Stimulated activated CD4-positive, alpha-beta T cell treated with anti-CD3 and anti-CD28 coated beads, Interleukin-12 subunit alpha, Interleukin-12 subunit beta, amount 100 ng/mL, for 48 hours (primary cell): Measurements from ENCODE around the gene BMP7.
A peak's percentile ranks its signal among the peaks of the same experiment; 100 is the strongest.
"Not testable (repeated sequence)": the region's sequence is repeated elsewhere in the genome, so short reads cannot be mapped to it uniquely, and the experiment has no call there.

Experiments used
- DNase-seq, 3 donors: peaks; one replicate each; pipeline ENCODE4 v3.0.0-alpha.2; 2020; ENCODE audit warnings: low read depth in 2 of 3, low spot score in 1 of 3

Gene BMP7

DNA sequence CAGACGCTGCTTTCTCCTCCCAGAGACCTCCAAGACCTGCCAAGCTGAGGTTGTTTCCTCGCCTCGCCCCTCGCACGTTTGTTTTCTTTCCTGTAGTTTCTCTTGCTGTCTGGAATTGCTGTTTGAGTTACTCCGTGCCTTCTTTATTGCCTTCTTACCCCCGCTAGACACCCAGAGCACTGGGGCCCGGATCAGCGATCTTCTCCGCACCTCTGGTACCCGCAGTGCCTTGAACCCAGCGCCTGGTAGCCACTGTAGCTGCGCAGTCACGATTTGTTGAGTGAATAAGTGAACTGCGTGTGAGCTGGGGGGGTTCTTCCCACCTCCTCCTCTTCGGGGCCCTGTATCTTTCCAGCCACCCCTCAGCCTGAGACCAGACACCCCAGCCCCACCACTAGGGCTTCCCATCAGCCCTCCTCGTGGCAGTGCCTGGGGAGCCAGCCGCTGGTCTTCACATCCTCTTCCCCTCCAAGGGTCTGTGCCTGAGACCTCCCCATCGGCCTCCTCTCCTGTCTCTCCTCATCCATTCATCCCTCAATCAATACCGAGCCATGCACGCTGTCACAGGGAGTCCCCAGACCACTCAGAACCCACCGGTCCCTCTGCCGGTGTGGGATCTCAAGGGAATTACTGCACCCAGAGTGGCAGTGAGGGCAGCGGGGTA, 849 bp upstream of the BMP7 start:
- DNase-seq, result no peak

DNA sequence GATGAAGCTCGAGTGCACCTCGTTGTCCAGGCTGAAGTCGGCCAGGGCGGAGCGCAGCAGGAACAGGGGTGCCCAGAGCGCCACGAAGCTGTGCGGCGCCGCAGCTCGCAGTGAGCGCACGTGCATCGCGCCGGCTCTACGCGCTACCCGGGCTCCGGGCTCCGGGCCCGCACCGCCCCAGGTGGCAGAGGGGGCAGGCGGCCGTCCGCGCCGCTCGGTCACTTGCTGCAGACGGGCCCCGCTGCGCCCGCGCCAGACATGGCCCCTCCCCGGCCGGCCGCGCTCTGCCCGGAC, 497 bp downstream of the BMP7 start:
- DNase-seq, result no peak

DNA sequence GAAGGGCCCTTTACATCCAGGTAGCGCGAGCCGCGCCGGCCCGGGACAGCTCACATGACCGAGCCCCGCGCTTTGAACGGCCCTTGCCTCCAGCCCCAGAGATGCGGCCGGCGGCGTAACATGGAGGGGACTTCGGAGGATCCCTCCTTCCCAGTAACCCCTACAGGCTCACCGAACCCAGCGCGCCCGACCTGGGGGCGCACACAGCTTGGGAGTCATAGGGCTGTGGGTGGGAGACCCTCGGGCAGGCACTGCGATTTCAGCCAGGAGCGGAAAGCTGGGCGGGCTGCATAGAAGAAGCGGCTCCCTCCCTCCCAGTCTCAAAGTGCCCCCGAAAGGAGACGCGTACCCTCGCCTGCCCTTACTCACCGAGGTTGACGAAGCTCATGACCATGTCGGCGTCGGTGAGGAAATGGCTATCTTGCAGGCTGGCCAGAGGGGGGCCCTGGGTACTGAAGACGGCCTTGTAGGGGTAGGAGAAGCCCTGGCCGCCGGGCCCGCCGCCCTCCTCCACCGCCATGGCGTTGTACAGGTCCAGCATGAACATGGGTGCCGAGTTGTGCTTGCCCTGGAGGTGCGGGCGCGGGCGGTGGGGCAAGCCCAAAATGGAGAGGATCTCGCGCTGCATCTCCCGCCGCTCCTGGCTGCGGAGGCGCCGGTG, 975 bp downstream of the BMP7 start:
- DNase-seq, result no peak

DNA sequence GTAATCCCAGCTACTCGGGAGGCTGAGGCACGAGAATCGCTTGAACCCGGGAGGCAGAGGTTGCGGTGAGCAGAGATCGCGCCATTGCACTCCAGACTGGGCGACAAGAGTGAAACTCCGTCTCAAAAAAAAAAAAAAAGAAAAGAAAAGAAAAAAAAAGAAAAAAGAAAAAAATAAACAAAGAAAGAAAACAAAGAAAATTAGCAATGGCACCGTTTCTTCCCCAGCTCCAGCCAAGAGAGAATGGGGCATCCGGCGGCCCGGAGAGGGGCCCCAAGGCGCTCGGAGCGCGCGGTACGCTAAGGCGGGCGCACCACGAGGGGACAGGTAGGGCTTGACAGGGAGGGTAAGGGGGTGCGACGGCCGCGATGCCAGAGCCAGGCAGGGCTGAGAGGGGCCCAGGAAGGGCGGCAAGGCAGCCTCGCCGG, 1.5 kb downstream of the BMP7 start:
- not testable (repeated sequence) for DNase-seq

DNA sequence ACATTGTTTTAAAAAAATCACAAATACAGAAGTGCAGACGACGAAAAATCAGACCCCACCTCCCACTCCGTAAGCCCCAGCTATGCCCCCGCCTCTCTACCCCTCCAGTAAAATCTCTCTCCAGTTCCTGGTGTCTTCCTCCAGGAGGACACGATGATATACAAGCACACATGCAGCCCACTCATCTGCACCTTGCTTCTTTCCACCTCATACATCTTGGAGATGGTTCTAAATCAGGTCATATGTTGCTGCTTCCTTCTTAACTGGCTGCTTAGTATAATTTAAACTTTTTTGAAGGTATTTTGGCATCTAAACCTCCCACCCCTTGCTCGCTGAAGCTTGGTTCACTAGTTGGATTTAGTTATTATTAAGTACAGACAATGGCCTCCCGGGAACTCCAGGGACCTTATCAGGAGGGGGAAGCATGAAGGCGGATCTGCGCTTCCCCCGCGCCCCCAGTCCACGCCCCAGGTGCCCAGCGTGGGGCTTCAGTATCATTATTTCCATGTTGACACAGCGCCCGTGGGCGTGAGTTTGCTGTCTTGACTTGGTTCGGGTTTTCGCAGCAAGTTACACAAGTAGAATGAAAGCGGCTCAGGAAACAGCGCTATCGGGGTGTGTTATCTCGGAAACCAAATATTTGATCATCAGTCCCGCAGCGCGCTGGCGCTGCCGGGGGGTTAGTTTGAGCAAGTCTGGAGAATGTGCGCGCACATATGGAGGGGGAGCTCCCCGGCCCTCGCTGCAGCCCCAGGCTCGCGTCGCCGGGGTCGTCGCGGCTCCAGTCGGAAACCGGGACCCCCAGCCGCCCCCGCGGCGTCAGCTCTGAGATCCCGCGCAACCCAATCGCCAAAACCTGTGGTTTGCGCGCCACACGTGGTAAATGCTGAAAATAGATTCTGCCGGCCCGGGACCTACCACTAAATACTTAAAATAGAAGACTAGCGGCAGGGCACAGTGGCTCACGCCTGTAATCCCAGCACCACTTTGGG, 2.3 kb downstream of the BMP7 start:
- DNase-seq, result peak in 1 of 3 donors; percentile 10

DNA sequence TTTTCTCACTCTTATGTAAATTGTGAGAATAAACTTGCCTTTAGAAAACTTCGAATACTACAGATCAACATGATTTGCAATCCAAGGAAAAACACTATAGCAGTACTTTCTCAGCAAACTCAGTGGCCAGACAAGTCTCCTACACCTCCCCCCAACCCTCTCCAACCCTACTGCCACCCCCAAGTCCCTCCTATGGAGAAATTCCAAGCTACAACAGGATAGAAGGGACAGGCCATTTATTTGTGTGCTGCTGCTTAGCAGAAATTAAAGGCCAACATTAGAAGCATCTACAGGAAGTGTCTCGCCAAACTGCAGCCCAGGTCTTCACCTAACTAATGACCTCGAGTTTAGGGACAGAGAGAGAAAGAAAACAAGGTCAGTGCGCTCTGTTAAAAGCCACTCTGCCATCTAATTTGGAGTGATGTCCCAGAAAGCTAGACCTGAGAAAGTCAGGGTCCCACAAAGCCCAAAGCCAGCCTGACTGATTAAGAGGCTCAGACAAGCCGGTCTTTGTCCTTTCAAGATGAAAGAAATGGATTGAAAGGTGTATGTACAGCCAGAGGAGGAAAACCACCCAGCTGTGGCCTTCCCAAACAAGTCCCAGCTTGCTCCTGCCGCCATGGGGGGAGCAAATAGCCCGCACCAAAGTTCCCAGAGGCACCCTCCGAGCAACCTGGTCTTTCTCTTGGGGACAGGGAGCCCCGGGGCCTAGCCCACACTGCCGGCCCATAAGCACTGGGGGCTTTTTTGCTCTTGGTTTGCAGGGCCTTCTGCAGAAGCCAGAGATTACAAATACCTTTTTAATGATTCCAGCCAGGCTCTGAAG, 3.4 kb downstream of the BMP7 start:
- DNase-seq, result no peak

DNA sequence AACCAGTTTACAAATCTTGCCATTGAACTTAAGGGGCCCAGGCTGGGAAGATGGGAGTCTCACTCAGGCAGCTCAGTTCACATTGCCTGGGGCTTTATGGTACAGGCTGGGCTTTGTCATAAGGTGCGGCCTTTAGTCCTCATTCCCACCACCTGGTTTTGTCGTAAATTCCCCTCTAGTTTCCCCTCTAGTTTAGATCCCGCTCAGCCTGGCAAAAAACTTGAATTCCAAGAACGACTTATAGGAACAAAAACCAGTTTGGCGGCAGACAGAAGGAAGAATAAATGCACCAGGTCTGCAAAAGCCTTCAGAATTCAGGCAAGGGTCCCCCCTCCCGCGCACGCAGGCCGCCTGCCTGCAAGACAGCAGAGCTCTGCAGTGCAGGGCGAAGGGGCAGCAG, 4.1 kb downstream of the BMP7 start:
- DNase-seq, result no peak

DNA sequence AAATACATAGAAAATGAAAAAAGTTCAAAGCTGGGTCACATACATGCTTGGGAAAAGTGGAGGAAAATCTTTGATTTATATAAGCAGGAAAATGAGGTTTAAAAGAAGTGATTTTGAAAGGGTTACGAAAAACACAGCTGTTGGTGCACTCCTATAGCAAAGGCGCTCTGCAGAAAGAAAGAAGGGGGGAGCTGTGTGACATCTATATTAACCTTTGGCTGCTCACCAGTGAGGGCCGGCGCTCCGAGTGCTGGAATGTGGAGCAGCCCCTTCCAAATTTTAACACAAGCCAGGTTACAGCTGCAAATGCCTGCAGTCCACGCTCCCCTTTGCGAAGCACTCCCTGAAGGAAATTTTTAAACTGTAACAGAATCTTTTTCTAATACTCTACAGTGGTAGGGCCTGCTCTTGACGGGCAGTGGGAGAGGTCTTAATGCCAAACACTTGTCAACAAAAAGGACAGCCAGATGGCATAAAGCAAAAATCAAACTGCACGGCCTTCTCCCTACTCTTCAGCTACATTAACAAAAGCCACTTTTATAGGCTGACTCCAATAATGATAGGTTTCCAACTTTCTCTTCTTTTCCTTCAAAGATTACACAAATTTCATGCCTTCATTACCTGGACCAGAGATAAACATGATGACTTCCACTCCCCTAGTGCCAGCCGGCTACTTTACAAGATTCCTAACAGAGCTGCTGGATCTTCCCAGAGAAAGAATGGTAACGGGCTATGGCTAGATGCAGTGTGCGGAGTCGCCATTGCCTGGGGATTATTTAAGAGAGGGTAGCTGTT, 4.8 kb downstream of the BMP7 start:
- DNase-seq, result no peak

DNA sequence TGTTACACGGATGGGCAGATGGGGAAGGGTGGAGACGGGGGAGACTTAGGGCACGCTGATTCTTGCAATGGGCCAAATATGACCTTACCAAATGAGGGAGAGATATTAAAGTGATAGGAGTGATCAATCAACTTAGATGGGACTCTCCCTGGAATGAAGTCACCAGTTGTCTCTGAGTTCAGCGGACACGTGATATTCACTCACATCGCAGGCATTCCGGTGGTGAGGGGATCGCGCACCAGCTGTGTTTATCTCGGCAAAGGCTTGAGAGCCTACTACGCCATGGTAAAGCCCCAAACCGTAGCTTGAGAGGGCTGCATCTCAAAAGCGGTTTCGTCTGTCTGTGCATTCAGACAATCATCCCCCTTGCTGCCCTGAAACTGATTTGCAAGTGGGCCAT, 5.5 kb downstream of the BMP7 start:
- DNase-seq, result no peak

DNA sequence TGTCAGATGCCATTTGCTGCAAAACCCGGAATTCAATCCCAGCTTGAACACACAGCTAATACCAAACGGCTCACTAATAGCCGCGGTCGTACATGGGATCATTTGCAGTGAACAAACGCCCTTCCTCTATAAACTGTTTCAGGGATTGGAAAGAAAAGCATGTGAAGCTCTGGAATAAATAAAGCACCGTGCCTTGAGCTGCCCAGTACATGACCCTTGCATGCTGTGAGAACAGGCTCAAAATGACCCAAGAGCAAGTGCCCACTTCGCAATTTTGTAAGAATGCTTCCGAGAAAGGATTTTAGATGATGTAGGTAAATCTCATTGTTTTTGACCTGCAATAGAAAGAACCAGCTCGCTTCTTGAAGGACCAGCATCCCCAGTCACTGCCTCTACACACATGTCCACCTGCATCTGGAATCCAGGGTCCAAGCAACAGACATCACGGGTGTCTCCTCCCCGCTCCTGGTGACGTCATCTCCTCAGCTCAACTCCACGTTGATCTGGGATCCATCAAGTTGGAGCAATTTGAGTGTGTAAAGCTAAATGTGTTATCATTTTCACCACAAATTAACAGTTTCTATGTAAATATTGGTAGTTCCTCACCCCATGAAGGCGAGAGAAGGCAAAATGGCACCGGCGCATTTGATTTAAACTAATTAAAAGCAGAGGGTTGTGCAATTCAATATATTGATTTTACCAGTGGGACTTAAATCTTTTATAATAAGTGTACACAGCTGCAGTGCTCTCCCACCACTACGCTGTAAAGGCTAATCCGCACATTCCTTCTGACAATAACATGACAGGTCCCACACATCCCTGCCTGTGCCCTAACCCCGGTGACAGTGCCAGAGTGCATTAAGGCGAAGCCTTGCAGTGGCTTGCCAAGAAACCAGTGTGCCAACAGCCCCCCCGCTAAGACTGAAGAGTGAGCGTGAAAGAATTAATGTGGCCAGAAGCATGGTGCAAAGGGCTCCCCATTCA, 6.2 kb downstream of the BMP7 start:
- DNase-seq, result no peak

DNA sequence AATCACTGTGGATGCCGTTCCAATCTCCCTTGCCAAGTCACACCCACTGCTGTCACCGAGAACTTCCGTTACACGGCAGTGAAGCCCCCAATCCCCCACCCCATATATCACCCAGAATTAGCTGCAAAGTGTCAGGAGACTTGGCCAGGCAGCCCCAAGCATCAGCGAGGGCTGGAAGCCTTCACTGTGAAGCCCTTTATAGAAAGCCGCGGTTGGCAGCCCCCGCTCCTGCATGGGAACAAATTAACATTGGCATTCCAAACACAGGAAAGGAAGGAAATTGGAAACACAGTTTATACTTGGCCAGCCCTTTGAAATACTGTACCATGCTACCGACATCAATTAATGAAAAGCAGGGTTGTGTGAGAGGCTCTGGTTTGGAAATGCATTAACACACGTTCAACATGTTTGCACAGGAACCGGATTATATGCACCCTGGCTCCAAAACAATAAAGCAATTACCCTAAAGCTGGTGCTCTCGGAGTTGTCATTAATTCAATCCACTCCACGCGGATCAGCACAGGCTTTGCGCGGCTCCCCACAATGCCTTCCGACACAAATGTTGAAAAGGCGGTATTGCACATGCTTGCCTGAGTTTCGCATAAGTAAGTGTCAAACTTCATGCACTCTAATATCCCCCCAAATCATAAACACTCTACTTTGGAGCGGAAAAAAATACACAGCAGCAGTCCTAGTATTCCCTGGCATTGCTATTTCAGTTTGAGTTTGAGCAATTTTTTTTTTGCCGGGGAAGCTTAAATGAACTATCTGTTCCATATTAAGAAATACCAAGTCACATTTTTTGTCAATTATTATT, 7.1 kb downstream of the BMP7 start:
- no peak for DNase-seq

DNA sequence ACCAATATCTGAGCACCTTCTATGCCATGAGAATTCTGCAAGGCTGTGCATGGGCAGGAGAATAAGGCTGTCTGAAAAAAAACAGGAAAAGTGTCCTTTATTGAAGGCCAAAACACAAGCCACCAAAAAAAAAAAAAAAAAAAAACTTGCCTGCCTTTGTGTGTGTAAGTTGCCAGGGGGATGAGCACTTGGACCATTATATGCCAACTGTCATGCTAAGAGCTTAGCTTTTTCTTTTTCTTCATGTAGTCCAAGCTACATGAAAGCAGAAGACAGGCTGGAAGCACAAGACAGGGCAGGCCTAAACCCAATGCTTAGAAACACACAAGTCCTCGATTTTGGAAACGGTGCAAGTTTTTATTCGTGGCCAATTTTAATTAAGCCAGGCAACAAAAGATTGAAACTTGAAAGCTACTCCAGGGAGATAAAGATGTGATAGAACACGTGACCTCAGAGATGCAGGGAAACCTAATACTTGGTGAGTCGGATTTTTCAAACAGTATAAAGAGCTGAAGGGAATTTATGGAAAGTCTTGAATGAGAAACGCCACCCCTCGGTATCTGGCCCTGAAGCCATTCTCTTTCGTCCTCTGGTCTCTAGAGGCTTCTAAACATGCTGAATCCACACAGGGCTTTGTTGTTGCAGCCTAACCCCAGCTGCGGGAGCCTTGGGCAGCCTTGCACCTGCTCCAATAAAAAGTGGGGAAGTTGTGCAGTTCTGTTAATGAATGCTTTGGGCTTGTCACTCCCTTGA, 8.6 kb downstream of the BMP7 start:
- no peak for DNase-seq

DNA sequence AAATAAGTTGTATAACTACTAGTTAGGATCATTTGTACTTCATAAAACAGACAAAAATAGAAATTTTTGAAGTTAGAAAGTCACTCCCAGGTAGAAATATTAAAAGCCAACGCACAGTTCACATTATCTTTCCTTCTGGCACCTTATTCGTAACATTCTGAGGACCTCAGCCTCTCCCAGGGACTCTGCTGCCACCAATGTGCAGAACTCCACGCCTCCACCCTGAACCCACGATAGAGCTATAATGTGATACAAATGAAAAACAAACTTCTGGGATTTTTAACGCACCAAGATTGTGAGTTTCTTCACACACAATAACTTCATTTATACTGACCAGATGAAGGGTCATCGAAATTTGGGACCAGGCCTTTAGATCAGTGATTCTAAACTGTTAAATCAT, 9.5 kb downstream of the BMP7 start:
- no peak for DNase-seq

DNA sequence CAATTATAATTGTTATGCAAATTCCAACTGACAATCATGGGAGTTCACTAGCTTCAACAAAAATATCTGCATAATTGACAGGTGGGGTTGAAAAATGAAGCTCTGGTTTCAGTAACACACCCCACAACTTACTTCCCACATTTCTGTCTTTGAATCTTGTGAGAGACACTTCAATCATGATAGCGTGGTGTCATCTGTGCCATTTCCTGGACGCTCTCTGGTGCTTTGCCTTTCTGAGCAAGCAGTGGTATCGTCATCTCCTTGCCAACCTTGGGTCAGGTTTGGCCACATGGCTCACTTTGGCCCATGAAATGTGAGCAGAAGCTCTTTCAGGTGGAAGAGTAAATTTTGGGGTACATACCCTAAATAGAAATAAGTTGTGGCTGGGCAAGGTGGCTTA, 10.2 kb downstream of the BMP7 start:
- no peak for DNase-seq

DNA sequence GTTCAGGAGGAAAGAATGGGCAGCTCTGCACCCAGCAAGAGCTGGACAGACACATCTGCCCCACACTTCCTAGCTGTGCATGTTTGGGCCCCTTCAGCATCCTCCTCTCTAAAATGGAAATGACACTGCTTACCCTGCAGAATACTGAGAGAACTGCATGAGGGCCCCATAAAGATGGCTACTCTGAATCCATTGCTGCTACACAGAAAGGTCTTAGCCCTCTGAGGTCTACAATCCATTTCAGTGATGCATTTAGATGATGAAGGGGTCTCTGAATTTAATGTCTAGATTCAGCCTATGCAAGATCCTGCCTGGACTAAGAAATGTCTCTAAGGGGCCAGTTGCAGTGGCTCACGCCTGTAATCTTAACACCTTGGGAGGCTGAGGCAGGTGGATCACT, 11.3 kb downstream of the BMP7 start:
- DNase-seq, result no peak

DNA sequence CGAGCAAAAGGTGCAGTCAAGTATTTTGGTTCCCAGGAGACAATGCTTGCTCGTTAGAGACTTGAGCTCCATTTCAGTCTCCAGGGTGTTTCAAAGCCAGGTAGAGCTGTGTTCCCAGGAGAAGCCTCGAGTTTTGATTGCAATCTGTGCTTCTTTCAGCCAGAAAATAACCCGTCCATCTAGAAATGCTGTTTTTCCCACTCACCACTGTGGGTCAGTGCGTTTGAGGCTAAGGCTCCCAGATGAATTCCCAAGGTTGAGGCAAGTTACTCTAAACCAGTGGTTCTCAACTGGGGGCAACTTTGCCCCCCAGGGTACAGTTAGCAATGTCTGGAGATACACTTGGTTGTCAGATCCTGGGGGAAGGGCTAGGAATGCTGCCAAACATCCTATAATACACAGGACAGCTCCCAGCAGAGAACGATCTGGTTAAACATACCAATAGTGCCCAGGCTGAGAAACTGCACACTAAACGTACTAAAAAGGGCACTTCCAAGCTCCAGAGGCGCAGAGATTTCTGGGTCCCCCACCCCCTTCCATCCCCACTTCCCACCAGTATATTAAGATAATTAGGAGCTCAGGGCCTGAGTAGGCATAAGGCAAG, 13.8 kb downstream of the BMP7 start:
- no peak for DNase-seq

DNA sequence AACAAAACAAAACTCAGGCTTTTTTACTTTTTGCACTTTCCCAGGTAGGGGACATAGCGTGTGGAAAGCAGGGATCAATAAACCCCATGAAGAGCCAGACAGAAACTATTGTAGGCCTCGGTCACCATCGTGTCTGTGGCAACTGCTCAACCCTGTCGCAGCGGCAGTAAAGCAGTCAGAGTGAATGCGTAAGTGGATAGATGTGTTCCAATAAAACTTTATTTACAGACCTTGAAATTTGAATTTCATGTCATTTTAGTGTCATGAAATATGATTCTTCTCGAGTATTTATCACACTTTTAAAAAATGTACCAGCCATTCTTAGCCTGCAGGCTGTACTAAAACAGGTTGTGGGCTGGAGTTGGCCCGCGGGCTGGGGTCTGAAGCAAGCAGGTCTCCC, 14.5 kb downstream of the BMP7 start:
- no peak for DNase-seq
